GM21423 (cell line): ENCODE data around the gene EDDM3A.
"Not testable (repeated sequence)": the region's sequence is repeated elsewhere in the genome, so short reads cannot be mapped to it uniquely, and the experiment has no call there.

Source experiments
- ATAC-seq: cut with Tn5 transposase; IDR thresholded peaks from one replicate; pipeline ENCODE4 v1.9.1; 2021; ENCODE audit warnings: mild to moderate bottlenecking, moderate library complexity; ENCODE audit not compliant: unreplicated experiment

The EDDM3A gene

DNA sequence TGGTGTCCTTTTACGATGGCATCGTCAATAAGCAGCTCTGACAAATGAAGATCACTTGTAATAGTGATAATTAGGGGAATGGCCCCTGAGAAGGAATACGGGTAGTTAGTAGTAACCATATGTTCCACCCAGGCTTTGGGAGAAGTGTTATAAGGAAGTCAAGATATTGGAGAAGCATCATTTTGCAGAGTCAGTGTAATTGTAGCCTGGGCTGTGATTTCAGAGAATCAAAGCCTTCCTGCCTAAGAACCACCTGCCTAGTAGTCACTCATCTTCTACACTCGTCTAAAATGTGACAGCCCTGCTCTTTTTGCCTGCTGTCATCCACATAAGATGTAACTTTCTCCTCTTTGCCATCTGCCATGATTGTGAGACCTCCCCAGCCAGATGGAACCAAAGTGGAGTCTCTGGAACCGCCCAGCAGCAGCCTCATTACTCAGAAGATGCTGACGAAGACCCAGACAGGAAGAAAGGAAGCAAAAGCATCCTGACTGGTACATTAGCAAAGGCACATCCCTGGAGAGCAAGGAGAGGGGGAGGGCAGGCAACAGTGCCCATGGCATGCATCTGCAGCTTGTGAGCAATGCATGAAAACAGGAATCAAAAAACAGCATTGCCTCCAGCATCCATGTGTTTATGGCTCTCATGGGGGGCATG, 12.6 kb upstream of the EDDM3A start:
- ATAC-seq: no peak

DNA sequence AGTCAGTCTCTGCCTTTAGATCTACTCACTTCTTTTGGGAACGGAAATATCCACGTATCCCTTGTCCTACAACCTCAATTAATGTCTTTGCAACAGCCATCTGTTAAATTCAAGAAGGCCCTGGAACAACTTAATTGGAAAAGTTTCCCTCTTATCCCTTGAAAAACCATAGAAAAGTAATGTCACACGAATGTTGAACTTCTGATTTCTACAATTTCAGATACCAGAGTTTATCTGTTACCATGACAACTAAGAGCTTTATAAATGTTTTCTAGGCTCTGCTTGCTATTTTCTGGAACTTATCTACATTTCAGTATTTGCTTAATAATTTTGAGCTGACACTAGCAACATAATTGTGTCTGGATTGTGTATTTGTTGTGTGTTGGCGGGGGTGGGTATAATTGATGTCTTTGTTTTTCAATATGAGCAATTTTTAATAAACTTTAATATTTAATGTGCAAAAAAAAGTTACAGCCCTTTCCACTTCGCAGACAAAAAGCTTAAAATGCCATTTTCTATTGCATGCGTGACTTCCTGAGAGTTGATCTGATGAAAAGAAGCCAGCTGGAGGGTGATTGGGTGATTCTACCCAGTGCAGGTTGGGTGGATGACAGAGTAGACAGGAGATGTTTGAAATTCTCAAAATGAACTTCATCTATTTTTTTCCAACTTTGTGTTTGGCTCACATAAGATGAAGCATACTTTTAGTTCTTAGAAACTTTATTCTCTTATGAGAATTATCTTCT, 11.8 kb upstream of the EDDM3A start:
- ATAC-seq: no peak

DNA sequence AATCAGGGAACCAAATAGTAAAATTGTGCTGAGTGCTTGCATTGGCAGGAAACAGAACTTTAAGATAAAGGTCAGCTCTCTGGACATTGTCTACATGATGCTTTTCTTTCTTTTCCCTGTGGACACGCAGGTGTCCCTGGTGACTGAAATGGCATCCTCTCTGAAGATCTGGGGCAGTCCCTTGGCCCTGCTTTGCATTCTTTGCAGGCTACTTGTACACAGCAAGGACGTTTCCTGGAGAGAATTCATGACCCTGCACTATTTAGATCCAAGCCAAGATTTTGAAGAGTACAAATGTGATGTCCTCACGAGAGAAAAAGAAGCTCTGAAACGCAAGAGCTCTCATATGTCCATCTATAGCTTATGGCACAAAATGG, 11.3 kb upstream of the EDDM3A start:
- ATAC-seq: no peak

DNA sequence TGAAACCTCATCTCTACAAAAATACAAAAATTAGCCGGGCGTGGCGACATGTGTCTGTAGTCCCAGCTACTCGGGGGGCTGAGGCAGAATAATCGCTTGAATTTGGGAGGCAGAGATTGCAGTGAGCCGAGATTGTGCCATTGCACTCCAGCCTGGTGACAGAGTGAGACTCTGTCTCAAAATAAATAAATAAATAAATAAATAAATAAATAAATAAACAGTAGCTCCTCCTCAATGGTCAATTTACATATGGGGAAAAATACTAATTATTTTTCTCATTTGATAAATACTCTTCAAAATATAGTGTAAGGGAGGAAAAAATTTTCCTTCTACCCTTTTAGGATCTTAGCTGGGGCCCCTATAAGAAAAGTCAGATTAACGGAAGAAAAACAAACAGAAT, 7.4 kb upstream of the EDDM3A start:
- ATAC-seq: not testable (repeated sequence)

DNA sequence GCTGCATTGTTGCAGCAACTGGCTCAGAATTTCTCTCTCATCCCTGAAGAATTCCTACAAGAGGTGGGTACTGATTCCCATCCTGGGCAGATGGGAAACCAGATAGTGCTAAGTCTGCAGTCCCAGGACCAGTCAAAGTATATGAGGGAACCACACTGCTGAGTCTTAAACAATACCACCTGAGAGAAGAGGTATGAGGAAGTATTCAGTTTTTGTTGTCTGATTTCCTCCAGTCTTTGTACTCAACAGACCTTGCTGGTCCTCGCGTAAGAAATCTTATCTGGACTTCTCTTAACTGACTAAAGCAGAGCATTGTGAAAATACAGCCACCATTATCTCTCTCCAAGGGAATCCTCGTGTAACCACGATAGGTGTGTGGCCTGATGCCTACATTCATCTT, 3.6 kb upstream of the EDDM3A start:
- ATAC-seq: no peak

DNA sequence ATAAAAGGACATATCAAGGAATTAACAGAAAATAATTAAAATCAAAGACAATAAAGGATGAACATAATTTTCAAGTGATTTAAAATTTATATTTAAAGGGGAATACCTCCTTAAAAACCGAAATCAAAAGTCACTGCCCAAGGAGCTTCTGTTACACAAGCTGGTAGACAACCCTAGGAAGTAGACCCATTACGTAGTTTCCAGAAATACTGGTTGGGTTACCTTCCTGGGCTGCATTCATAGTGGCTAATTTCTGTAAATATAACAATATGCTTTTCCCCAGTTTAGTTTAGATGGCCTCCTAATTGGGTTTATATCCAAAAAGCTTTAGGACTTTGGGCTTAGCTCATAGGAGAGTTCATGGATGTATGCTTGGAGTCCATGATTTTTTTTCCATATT, 2.1 kb upstream of the EDDM3A start:
- no peak for ATAC-seq

DNA sequence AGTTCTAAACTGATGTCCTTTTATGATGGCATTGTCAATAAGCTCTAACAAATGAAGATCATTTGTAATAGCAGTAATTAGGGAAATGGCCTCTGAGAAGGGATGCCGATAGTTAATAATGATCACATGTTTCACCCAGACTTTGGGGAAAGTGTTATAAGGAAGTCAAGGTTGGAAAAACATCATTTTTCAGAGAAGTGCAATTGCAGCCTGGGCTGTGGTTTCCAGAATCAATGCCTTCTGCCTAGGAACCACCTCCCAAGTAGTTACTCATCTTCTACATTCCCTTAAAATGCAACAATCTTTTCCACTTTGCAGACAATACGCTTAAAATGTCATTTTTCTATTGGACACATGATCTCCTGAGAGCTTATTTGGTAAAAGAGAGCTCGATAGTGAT, 879 bp downstream of the EDDM3A start:
- ATAC-seq: no peak

DNA sequence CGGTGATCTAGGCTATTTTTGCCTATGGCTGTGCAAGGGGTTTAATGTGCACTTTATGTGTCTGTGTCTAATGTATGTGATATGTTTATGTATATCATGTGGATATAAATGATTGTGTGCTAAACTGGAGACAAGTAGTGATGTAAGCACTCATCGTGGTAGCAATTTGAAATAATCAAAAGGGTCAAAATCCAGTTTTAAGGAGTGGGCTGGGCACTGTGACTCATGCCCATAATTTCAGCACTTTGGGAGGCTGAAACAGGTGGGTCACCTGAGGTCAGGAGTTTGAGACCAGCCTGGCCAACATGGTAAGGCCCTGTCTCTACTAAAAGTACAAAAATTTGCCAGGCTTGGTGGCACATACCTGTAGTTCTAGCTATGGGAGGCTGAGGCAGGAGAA, 2.8 kb downstream of the EDDM3A start:
- ATAC-seq: no peak

DNA sequence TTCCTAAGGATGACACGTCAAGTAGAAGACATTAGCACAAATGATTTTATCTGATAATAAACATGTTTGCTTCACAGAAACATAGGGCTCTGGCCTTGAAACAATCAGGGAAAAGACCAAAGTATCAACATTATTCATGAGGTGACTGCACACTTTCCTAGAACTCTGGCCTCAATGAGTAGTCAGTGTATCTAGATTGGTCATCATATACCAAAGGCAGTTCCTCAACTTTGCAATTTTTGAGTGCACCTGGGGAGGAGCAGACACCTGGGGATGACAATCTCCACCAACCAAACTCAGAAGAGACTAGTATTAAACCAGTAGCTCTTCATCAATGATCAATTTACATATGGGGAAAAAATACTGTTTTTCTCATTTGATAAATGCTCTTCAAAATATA, 4.5 kb downstream of the EDDM3A start:
- ATAC-seq: no peak

DNA sequence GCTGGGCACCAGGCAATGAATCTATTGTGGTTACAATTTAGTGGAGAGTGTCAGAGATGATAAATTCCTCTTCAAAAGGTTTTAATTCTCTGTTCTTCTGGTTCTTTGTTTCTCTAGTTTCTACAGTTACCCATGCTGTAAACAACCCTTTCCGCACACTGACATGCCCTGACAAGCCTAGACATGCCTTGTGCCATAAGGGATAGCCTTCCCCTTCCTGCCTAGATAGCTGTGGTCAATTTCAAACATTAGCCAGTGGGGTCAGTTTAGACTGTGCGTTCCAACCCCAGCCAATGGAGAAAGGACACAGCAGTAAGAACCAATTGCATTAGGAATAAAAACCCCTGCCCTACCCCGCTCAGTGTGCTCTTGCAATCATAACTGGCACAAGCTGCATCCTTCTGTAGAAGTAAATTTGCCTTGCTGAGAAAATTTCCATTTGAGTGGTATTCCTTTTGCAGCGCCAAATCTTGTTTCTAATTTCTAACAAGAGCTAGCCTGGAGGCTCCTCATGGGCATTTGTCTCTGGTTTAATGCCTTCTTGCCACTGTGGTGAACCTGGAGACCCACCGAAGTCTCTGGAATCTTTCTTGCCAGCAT, 6.4 kb downstream of the EDDM3A start:
- no peak for ATAC-seq

DNA sequence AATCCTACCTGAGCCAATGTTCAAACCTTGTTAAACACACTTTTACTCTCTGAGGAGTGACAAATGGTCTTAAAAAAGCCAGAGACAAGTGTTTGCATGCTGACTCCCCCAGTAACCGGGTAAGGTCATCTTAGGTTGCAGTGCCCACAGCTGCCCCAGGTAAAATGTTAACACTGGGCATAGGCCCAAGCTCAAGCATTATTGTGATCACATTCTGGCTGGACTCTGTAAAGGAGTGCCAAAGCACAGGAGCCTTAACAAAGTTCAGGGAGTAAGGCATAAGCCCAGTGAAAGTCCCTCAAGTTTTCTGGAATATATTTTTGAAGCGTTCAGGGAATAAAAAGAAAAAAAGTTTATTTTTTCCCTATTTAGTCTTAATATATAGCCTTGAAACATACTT, 8.6 kb downstream of the EDDM3A start:
- no peak for ATAC-seq

DNA sequence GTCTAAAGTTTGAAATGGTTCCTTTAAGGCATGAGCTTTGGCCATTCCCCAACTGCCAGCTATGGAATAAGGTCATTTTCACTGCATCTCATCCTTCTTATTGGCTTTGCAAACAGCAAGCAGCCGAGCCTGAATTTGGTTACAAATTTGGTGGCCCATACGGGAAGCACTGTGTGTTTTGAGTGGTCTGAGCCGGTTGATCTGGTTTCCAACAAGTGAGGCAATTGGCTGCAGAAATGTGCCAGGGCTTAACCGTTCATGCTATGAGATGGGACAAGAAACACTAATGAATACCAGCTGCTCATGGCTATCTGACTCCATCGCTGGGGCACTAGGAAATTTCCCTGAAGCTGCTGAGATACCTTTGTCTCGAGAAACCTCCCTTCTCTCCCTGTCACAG, 9.3 kb downstream of the EDDM3A start:
- ATAC-seq: no peak

DNA sequence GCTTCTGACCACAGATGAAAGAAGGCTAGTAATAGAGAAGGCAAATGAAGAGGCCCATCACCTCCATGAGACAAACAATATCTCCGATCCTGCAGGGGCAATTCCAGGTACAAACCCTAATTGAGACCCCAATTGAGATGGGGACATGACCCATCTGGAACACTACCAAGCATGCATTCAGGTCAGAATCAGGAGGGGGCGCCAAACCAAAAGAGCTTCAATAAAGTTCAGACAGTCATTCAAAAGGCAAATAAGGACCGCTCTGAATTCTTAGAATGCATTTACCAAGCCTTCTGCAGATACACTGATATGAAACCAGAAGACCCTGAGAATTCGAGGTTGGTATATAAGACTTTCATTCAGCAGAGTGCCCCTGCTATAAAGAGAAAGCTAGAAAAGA, 12.3 kb downstream of the EDDM3A start:
- no peak for ATAC-seq

DNA sequence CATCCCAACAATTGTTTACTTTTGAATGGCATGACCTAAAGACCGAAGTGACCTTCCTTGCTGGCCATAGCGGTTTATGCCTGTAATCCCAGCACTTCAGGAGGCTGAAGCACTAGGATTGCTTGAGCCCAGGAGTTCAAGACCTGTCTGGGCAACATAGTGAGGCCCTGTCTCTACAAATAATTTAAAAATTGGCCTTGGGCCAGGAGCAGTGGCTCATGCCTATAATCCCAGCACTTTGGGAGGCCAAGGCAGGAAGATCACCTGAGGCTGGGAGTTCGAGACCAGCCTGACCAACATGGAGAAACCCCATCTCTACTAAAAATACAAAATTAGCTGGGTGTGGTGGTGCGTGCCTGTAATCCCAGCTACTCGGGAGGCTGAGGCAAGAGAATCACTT, 13.8 kb downstream of the EDDM3A start:
- not testable (repeated sequence) for ATAC-seq

DNA sequence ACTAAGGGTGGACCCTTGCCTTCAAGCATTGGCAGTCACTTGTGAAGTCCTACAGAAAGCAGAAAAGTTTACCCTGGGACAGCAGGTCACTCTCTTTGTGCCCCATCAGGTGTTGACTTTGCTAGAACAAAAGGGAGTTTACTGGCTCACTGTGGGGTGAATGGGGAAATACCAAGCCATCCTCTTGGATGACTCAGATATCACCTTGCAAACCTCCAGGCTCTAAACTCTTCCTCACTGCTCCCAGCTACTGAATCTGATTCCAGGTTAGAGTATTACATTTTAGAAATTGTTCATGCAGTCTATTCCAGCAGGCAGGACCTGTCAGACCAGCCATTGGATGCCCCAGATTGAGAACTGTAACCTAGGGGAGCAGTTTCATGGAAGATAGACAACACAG, 15.3 kb downstream of the EDDM3A start:
- ATAC-seq: no peak

DNA sequence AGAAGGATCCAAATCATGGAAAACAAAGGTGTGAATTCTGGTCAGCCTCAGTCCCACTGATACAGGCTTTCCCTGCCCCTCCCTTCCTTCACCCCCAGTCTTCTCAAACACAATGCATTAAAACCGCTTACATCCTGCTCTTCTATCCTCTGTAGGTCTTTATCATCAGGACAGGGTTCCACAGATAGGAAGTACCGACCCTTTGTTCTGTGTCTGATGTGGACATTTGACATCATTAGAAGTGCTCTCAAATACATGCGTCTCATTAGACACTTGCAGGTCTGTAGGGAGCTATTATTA, 22.9 kb downstream of the EDDM3A start:
- no peak for ATAC-seq

DNA sequence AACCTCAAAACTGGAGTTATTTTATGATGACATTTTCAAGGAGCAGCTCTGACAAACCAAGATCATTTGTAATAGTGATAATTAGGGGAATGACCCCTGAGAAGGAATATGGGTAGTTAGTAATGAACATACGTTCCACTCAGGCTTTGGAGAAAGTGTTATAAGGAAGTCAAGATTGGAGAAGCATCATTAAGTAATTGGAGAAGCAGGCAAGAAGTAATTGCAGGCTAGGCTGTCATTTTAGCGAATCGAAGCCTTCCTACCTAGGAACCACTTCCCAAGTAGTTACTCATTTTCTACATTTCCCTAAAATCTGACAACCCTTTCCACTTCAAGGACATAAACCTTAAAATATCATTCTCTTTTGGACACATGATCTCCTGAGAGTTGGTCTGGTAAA, 23.7 kb downstream of the EDDM3A start:
- no peak for ATAC-seq

DNA sequence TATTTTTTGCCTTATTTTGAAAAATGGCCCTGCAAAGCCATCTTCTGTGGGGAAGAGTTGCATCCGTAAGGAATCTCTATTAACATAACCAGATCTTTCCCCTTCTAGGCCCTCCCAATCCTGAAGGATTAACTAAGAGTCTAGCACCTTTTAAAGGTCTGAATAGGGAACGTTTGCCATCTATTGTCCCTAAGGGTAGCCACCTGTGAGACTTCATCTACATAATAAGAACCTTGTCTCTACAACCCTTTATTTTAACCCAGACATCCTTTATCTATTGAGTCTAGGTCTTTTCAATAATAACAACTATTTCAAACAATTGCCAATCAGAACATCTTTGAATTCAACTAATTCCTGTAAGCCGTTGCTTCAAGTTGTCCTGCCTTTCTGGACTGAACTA, 27.0 kb downstream of the EDDM3A start:
- no peak for ATAC-seq

DNA sequence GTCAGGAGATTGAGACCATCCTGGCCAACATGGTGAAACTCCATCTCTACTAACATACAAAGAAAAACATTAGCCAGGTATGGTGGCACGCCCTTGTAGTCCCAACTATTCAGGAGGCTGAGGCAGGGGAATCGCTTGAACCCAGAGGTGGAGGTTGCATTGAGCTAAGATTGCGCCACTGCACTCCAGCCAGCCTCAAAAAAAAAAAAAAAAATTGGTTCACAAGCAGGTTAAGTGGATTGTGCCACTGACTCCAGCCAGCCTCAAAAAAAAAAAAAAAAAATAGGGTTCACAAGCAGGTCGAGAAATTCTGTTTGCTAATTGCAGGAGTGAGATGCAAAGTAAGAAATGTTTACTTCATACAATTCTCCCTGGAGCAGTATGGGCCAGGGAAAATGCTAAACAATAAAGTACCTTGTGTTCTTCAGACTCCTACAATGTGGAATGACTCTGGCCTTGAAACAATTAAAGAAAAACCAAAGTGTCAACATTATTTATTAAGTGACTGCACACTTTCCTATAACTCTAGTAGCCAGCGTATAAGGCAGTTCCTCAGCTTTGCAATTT, 28.7 kb downstream of the EDDM3A start:
- ATAC-seq: no peak

DNA sequence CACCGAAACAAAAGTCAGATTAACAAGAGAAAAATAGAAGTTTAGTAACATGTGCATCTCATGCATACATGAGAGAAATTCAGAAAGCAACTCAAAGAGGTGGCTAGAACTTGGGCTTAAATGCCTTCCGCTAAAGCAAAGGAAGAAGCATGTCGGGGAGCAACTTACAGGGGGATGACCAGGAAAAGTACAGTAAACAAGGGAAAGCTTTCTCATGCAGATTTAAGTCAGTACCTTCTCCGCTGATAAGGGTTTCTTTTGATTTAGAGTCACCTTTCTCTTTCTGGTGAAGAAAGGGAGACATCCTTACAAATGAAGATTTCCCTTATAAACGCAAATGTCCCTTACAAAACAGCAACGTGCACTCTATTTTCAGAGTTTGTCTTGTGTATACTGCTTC, 29.4 kb downstream of the EDDM3A start:
- no peak for ATAC-seq

DNA sequence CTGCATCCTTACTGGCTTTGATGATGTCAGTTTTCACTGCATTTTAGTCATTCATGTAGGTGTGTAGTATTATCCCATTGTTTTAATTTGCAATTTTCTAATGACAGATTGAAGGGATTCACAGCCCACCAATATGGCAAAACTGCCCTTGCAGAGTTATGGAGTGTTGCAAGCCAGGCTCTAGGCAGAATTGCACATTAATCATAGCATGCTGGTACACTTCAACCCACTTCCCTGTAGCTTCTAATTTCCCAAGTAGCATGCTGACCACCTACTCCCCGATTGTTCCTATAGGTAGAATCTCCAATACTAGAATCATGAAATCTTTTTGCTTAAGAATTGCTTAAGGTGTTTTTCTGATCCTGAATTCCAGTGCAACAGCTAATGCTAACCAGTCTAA, 30.2 kb downstream of the EDDM3A start:
- no peak for ATAC-seq

DNA sequence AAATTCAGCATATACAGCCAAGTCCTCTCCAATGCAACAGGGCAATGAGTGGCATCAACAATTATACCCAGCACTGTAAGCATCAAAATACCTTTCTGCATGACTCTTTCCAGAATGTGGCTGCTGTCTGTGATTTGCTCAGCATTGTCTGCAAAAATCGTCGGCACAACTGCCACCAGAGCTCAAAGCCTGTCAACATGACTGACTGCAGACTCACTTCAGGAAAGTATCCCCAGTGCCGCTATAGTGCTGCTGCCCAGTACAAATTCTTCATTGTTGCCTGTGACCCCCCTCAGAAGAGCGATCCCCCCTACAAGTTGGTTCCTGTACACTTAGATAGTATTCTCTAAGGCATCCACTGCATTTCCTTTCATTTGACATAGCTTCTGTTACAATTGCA, 36.1 kb downstream of the EDDM3A start:
- no peak for ATAC-seq
